Uterus (tissue), 4 donors: Measurements from ENCODE around the gene INSYN2B. TPM values are rescaled to one million over a fixed set of nuclear protein-coding genes. Genes with fewer than 3 reads are reported as not detected.

Experiments
- DNase-seq, 2 donors: peaks; one replicate each; pipeline ENCODE4 v3.0.0-alpha.2; 2019 to 2020
- H3K27ac ChIP-seq, 2 donors: fragments of 200-600 bp; sonication (generic); 1 replicate in 1 of 2; 2 replicates in 1 of 2; pipeline ENCODE4 v1.5.1; 2016 to 2018
- H3K27me3 ChIP-seq, 2 donors: fragments of 200-600 bp; sonication (generic); one replicate each; pipeline ENCODE4 v1.5.1; 2018 to 2019; ENCODE audit warnings: control low read depth in 1 of 2
- H3K36me3 ChIP-seq, 2 donors: fragments of 200-600 bp; sonication (generic); one replicate each; pipeline ENCODE4 v1.5.1; 2019; ENCODE audit warnings: control low read depth in 1 of 2
- H3K4me1 ChIP-seq, 2 donors: fragments of 200-600 bp; sonication (generic); one replicate each; pipeline ENCODE4 v1.5.1; 2018 to 2019; ENCODE audit warnings: control low read depth in 1 of 2
- H3K4me3 ChIP-seq, 2 donors: fragments of 200-600 bp; sonication (generic); 1 replicate in 1 of 2; 2 replicates in 1 of 2; pipeline ENCODE4 v1.5.1; 2018 to 2019; ENCODE audit warnings: mild to moderate bottlenecking in 1 of 2
- H3K9me3 ChIP-seq, 2 donors: fragments of 200-600 bp; sonication (generic); one replicate each; pipeline ENCODE4 v1.5.1; 2019; ENCODE audit warnings: control low read depth in 1 of 2
- POLR2A ChIP-seq, 2 donors: fragments of 450-650 bp; IDR thresholded peaks; one replicate each; pipeline ENCODE4 v1.6.1; 2016; ENCODE audit warnings: antibody characterized with exemption in 2 of 2, mild to moderate bottlenecking in 1 of 2, moderate library complexity in 1 of 2
- intact Hi-C: fragments of 100-400 bp; cut with DNase I; formaldehyde crosslinking; loops from one replicate; pipeline ENCODE4 v1.15.1; 2023; ENCODE audit warnings: low total_unique reads
- total RNA-seq, 4 donors: library from RNA; depleted of rRNA in 3 of 4; stranded (reverse); fragments of >200 nt in 3 of 4; gene quantifications; one replicate each; pipeline versions ENCODE4 v1.1.0 to v1.2.4, GENCODE V29; 2014 to 2023
- TF ChIP-seq, protein P1 (sequence below), 4 experiments: fragments of 200-600 bp in 2 of 4; fragments of 450-650 bp in 2 of 4; sonication (generic) in 2 of 4; IDR thresholded peaks; one replicate each; pipeline ENCODE4 v1.5.1; 2016 to 2019; ENCODE audit warnings: antibody characterized with exemption in 4 of 4, mild to moderate bottlenecking in 2 of 4, moderate library complexity in 1 of 4
- donor health status: DM: yes; HTN: yes; CAD: no.

INSYN2B gene
- total RNA-seq, 4 donors from 2014 or later, result 0.34 to 2.4 TPM; not detected in 2

DNA sequence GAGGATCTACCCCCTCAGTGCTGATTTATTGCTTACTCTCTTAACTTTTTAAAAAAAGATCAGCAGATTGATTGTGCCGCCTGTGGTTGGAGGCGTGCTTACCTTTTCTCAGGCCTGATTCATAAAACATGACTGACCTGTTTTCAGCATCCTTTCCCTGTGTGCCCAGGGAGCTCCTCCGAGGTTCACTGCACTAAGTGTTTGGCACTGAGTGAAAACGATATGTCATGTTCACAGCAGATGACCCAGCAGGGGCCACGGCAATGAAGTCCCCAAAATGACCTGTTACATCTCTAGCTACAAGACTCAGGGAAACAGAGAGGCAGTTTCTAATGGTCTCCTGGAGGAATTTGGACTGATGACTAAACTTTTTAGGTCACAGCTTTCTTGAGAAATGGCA is 69.9 kb downstream of the INSYN2B start:
- intact Hi-C loops, result no loop called here
- H3K4me3 ChIP-seq, result no peak overlapping the region
- H3K4me1 ChIP-seq, result no peaks in the 10 kb centered on the region
- H3K9me3 ChIP-seq, result no peaks in the 10 kb centered on the region
- TF ChIP-seq POLR2A (IDR thresholded peaks at IDR 0.05), result no peak
- TF ChIP-seq, protein P1, sequence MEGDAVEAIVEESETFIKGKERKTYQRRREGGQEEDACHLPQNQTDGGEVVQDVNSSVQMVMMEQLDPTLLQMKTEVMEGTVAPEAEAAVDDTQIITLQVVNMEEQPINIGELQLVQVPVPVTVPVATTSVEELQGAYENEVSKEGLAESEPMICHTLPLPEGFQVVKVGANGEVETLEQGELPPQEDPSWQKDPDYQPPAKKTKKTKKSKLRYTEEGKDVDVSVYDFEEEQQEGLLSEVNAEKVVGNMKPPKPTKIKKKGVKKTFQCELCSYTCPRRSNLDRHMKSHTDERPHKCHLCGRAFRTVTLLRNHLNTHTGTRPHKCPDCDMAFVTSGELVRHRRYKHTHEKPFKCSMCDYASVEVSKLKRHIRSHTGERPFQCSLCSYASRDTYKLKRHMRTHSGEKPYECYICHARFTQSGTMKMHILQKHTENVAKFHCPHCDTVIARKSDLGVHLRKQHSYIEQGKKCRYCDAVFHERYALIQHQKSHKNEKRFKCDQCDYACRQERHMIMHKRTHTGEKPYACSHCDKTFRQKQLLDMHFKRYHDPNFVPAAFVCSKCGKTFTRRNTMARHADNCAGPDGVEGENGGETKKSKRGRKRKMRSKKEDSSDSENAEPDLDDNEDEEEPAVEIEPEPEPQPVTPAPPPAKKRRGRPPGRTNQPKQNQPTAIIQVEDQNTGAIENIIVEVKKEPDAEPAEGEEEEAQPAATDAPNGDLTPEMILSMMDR (IDR thresholded peaks at IDR 0.05), result no peak
- no peaks in the 10 kb centered on the region for H3K27me3 ChIP-seq
- no peak overlapping the region for H3K27ac ChIP-seq
- DNase-seq, result no peak
- no peaks in the 10 kb centered on the region for H3K36me3 ChIP-seq

GRCh38 chr5:169909945-169910344 is 70.3 kb downstream of the INSYN2B start:
- Histone ChIP-seq H3K36me3 (no peaks in the 10 kb centered on the region), H3K27ac (no peak overlapping the region), H3K4me1 (no peaks in the 10 kb centered on the region), H3K9me3 (no peaks in the 10 kb centered on the region), H3K4me3 (no peak overlapping the region), H3K27me3 (no peaks in the 10 kb centered on the region)
- TF ChIP-seq, protein P1 (IDR thresholded peaks at IDR 0.05), result no peak
- TF ChIP-seq POLR2A (IDR thresholded peaks at IDR 0.05), result no peak
- DNase-seq, result no peak
- intact Hi-C loops, result no loop called here

DNA sequence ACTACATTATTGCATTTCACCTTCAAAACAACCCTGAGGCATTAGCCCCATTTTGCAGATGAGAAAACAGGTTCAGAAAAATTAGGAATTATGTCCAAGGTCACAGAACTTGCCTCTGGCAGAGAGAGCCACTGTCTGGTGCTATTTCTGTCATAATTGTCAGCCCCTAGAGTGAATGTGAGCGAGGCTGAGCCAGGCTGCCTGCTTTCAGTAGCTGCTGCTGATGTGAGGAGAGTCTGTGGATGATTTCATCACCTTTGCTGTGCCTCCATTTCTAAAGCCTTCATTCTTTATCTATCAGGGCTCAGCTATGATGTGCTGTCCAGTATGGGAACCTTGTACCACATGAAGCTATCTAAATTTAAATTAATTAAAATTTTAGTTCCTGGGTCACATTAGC is 71.4 kb downstream of the INSYN2B start:
- no peak for DNase-seq

DNA sequence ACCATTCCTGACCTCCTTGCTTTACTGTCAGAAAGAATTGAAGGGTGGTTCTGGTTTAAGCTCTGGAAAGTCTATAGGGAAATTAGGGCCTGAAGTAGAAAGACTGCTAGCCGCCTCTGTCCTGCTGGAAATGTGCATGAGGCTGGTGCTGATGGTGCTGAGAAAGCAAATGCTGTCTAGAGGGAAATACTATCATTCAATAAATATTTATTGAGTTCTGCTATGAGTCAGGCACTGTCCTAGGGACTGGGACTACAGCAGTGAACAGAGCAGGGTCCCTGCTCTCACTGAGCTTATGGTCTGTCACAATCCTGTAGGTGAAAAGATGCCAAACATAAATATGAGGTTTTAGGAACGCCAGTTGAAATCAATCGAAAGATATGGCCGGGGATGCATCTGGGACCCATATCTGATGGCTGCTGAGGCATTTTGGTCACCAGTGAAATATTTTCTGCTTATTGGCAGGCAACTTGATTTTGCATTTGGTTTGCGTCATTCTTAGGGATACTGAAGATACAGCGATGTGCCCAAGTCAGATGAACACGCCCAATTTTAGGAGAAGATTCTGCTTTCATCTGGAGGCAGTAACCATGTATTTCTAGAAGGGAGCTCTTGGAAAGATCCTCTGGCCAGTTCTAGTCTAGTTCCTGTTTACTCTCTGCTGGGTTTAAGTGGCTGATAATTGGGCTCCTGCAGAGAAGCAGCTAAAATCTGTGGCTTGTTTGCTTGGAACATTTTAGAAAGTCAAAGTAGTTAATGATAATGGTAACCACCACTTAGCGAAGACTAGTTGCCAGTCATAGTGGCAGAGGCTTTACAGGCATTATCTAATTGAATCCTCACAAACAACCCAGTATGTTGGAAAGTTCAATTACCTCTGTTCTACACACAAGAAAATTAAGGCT is 73.3 kb downstream of the INSYN2B start:
- Histone ChIP-seq H3K36me3 (no peaks in the 10 kb centered on the region), H3K27me3 (no peaks in the 10 kb centered on the region), H3K4me1 (no peaks in the 10 kb centered on the region), H3K9me3 (no peaks in the 10 kb centered on the region), H3K27ac (no peak overlapping the region), H3K4me3 (no peak overlapping the region)
- intact Hi-C loops, result no loop called here
- no peak for DNase-seq
- TF ChIP-seq, protein P1 (IDR thresholded peaks at IDR 0.05), result no peak
- no peak for TF ChIP-seq POLR2A (IDR thresholded peaks at IDR 0.05)

More for the DNA sequence above, 71.4 kb downstream of the INSYN2B start:
- no peaks in the 10 kb centered on the region for H3K4me1 ChIP-seq
- no peaks in the 10 kb centered on the region for H3K9me3 ChIP-seq
- no peaks in the 10 kb centered on the region for H3K27me3 ChIP-seq
- intact Hi-C loops, result no loop called here
- no peak overlapping the region for H3K4me3 ChIP-seq
- TF ChIP-seq POLR2A (IDR thresholded peaks at IDR 0.05), result no peak
- TF ChIP-seq, protein P1 (IDR thresholded peaks at IDR 0.05), result no peak
- no peak overlapping the region for H3K27ac ChIP-seq
- no peaks in the 10 kb centered on the region for H3K36me3 ChIP-seq

DNA sequence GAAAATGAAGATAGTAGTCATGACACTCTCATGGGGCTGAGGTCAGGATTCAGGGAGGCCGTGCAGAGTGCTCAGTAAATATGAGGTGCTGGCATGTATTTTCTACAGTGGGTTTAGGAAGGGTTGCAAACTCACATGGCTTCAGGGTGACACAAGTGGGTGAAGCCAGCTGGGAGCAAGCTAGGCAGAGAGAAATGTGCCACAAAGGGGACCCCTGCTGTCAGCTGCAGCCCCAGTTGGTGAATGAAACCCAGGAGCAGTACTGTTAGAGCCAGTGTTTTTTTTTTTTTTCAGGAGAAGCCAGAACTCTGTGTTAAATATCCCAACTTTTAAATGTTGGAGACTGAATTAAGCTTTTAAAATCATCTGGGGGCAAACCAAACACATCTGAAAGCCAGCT is 75.3 kb downstream of the INSYN2B start:
- Histone ChIP-seq H3K9me3 (no peaks in the 10 kb centered on the region), H3K4me1 (no peaks in the 10 kb centered on the region), H3K27ac (no peak overlapping the region), H3K36me3 (no peaks in the 10 kb centered on the region), H3K4me3 (no peak overlapping the region), H3K27me3 (no peaks in the 10 kb centered on the region)
- no peak for DNase-seq
- TF ChIP-seq, protein P1 (IDR thresholded peaks at IDR 0.05), result no peak
- TF ChIP-seq POLR2A (IDR thresholded peaks at IDR 0.05), result no peak
- intact Hi-C loops, result no loop called here
